Glutamatergic neuron (in vitro differentiated cells): ENCODE data around the gene ZFP92. TPM values are rescaled to one million over a fixed set of nuclear protein-coding genes. Genes with fewer than 3 reads are reported as not detected.

Source experiments
- DNase-seq: peaks from one replicate; pipeline ENCODE4 v3.0.0; 2022
- H3K27ac Mint-ChIP-seq: one replicate; pipeline ENCODE4 v1.8.0; 2020; ENCODE audit warnings: mild to moderate bottlenecking, mixed read lengths, inconsistent platforms; ENCODE audit not compliant: unreplicated experiment
- H3K27me3 Mint-ChIP-seq: one replicate; pipeline ENCODE4 v1.8.0; 2020; ENCODE audit warnings: mild to moderate bottlenecking, moderate library complexity, mixed read lengths, inconsistent platforms; ENCODE audit not compliant: unreplicated experiment
- H3K36me3 Mint-ChIP-seq: one replicate; pipeline ENCODE4 v1.8.0; 2020; ENCODE audit warnings: mild to moderate bottlenecking, mixed read lengths, inconsistent platforms; ENCODE audit not compliant: unreplicated experiment
- H3K4me1 Mint-ChIP-seq: one replicate; pipeline ENCODE4 v1.8.0; 2020; ENCODE audit warnings: mild to moderate bottlenecking, low read depth, mixed read lengths, inconsistent platforms; ENCODE audit not compliant: unreplicated experiment
- H3K4me3 Mint-ChIP-seq: one replicate; pipeline ENCODE4 v1.8.0; 2020; ENCODE audit warnings: mild to moderate bottlenecking, mixed read lengths, inconsistent platforms; ENCODE audit not compliant: unreplicated experiment
- H3K9me3 Mint-ChIP-seq: one replicate; pipeline ENCODE4 v1.8.0; 2020; ENCODE audit warnings: mild to moderate bottlenecking, moderate library complexity, mixed read lengths, inconsistent platforms; ENCODE audit not compliant: unreplicated experiment
- CTCF ChIP-seq: fragments of 200-600 bp; sonication (generic); IDR thresholded peaks from one replicate; pipeline ENCODE4 v1.5.0; 2021; ENCODE audit not compliant: partially characterized antibody, unreplicated experiment
- total RNA-seq: library from RNA; stranded (reverse); fragmentation: NEBNext Ultra II Directional; extraction: Animal tissue kit (Norgen Biotek cat#: 25700); gene quantifications from one replicate; pipeline ENCODE4 v1.2.1, GENCODE V29; 2021; ENCODE audit not compliant: unreplicated experiment

Gene ZFP92
- total RNA-seq, 1 donor from 2014 or later = 0.07 TPM

- TF ChIP-seq CTCF = no peak
- DNase-seq = no peak
- no peaks in the 10 kb centered on the region for H3K4me1 Mint-ChIP-seq
These were observed 44.3 kb upstream of the ZFP92 start for GRCh38 chrX:153366878-153367538.

GRCh38 chrX:153370293-153371055 lies 40.8 kb upstream of the ZFP92 start:
- no peak overlapping the region for H3K4me3 Mint-ChIP-seq
- H3K4me1 Mint-ChIP-seq = no peaks in the 10 kb centered on the region
- TF ChIP-seq CTCF = no peak
- no peak overlapping the region for H3K27ac Mint-ChIP-seq
- peaks cover 2% of the 10 kb centered on the region for H3K27me3 Mint-ChIP-seq
- DNase-seq = no peak
- no peaks in the 10 kb centered on the region for H3K36me3 Mint-ChIP-seq
- H3K9me3 Mint-ChIP-seq = no peaks in the 10 kb centered on the region

More at GRCh38 chrX:153366878-153367538, 44.3 kb upstream of the ZFP92 start:
- Mint-ChIP-seq H3K36me3 (no peaks in the 10 kb centered on the region), H3K4me3 (no peak overlapping the region), H3K27me3 (peaks cover 2% of the 10 kb centered on the region), H3K9me3 (no peaks in the 10 kb centered on the region), H3K27ac (no peak overlapping the region)

- H3K4me1 Mint-ChIP-seq = no peaks in the 10 kb centered on the region
- H3K36me3 Mint-ChIP-seq = no peaks in the 10 kb centered on the region
- H3K9me3 Mint-ChIP-seq = no peaks in the 10 kb centered on the region
- H3K4me3 Mint-ChIP-seq = no peak overlapping the region
- TF ChIP-seq CTCF = no peak
- H3K27ac Mint-ChIP-seq = no peak overlapping the region
- peaks cover 2% of the 10 kb centered on the region for H3K27me3 Mint-ChIP-seq
- DNase-seq = no peak
These were observed 40.0 kb upstream of the ZFP92 start for GRCh38 chrX:153371256-153371655.

GRCh38 chrX:153372949-153373348 lies 38.3 kb upstream of the ZFP92 start:
- no peak for DNase-seq
- Mint-ChIP-seq H3K27me3 (peaks cover 3% of the 10 kb centered on the region), H3K4me3 (no peak overlapping the region), H3K9me3 (peaks cover 2% of the 10 kb centered on the region), H3K36me3 (no peaks in the 10 kb centered on the region), H3K27ac (no peak overlapping the region), H3K4me1 (no peaks in the 10 kb centered on the region)
- TF ChIP-seq CTCF = no peak

GRCh38 chrX:153374426-153374825 lies 36.8 kb upstream of the ZFP92 start:
- H3K27me3 Mint-ChIP-seq = peaks cover 3% of the 10 kb centered on the region
- no peak overlapping the region for H3K27ac Mint-ChIP-seq
- H3K36me3 Mint-ChIP-seq = no peaks in the 10 kb centered on the region
- no peak for DNase-seq
- no peaks in the 10 kb centered on the region for H3K4me1 Mint-ChIP-seq
- no peak overlapping the region for H3K4me3 Mint-ChIP-seq
- no peak for TF ChIP-seq CTCF
- peaks cover 2% of the 10 kb centered on the region for H3K9me3 Mint-ChIP-seq
